Subcutaneous abdominal adipose tissue (tissue), 5 donors: Measurements from ENCODE around the gene VAV3.

Source experiments
- H3K27ac ChIP-seq: one replicate; pipeline ENCODE4 v1.7.0; 2013; ENCODE audit warnings: low read depth, mild to moderate bottlenecking, inconsistent platforms, low read length, moderate library complexity
- H3K27me3 ChIP-seq, 5 donors: one replicate each; pipeline ENCODE4 v1.7.0; 2013; ENCODE audit warnings: low read length in 5 of 5, inconsistent platforms in 1 of 5; ENCODE audit not compliant: control insufficient read depth in 5 of 5, insufficient read depth in 4 of 5
- H3K36me3 ChIP-seq, 5 donors: one replicate each; pipeline ENCODE4 v1.7.0; 2013; ENCODE audit warnings: low read length in 5 of 5; ENCODE audit not compliant: control insufficient read depth in 5 of 5, insufficient read depth in 5 of 5
- H3K4me1 ChIP-seq, 5 donors: one replicate each; pipeline ENCODE4 v1.7.0; 2013; ENCODE audit warnings: low read length in 5 of 5, mild to moderate bottlenecking in 3 of 5, moderate library complexity in 1 of 5; ENCODE audit not compliant: control insufficient read depth in 5 of 5, insufficient read depth in 5 of 5
- H3K4me3 ChIP-seq, 5 donors: one replicate each; pipeline ENCODE4 v1.7.0; 2013; ENCODE audit warnings: low read length in 5 of 5, low read depth in 1 of 5
- H3K9ac ChIP-seq, 5 donors: one replicate each; pipeline ENCODE4 v1.7.0; 2013; ENCODE audit warnings: low read length in 5 of 5, mild to moderate bottlenecking in 4 of 5, moderate library complexity in 3 of 5
- H3K9me3 ChIP-seq, 5 donors: one replicate each; pipeline ENCODE4 v1.7.0; 2013; ENCODE audit warnings: low read length in 5 of 5; ENCODE audit not compliant: control insufficient read depth in 5 of 5
- donor health status: healthy.
- donor health status: healthy.
- donor health status: healthy.
- donor health status: healthy.
- donor health status: healthy.

VAV3 gene

GRCh38 chr1:107535091-107535490 lies 429.9 kb downstream of the VAV3 start:
- Histone ChIP-seq H3K9me3 (no peaks in the 10 kb centered on the region), H3K36me3 (no peaks in the 10 kb centered on the region), H3K4me3 (peak overlapping the region in 1 of 5 donors; percentile 11), H3K4me1 (peaks cover 0 to 4% (median 0%) of the 10 kb centered on the region in 5 donors), H3K9ac (no peak overlapping the region), H3K27ac (no peak overlapping the region), H3K27me3 (peaks cover 0 to 2% (median 0%) of the 10 kb centered on the region in 5 donors)

- Histone ChIP-seq H3K9ac (no peak overlapping the region), H3K27me3 (peaks cover 0 to 2% (median 0%) of the 10 kb centered on the region in 5 donors), H3K9me3 (no peaks in the 10 kb centered on the region), H3K27ac (no peak overlapping the region), H3K36me3 (no peaks in the 10 kb centered on the region), H3K4me1 (peaks cover 0 to 4% (median 0%) of the 10 kb centered on the region in 5 donors), H3K4me3 (no peak overlapping the region)
Observed at GRCh38 chr1:107534632-107535031, 430.3 kb downstream of the VAV3 start.

- Histone ChIP-seq H3K9me3 (no peaks in the 10 kb centered on the region), H3K36me3 (no peaks in the 10 kb centered on the region), H3K27me3 (peaks cover 0 to 2% (median 0%) of the 10 kb centered on the region in 5 donors), H3K4me3 (no peak overlapping the region), H3K4me1 (peaks cover 0 to 4% (median 0%) of the 10 kb centered on the region in 5 donors), H3K9ac (no peak overlapping the region), H3K27ac (no peak overlapping the region)
Observed at GRCh38 chr1:107533436-107533835, 431.5 kb downstream of the VAV3 start.

- Histone ChIP-seq H3K4me1 (peaks cover 0 to 4% (median 0%) of the 10 kb centered on the region in 5 donors), H3K27ac (no peak overlapping the region)
Observed at GRCh38 chr1:107532318-107532717, 432.7 kb downstream of the VAV3 start.

GRCh38 chr1:107531065-107531908 lies 433.7 kb downstream of the VAV3 start:
- peaks cover 0 to 2% (median 0%) of the 10 kb centered on the region in 5 donors for H3K4me1 ChIP-seq
- H3K27me3 ChIP-seq, result peaks cover 0 to 2% (median 0%) of the 10 kb centered on the region in 5 donors
- H3K36me3 ChIP-seq, result no peaks in the 10 kb centered on the region
- no peak overlapping the region for H3K4me3 ChIP-seq
- H3K27ac ChIP-seq, result no peak overlapping the region
- H3K9me3 ChIP-seq, result no peaks in the 10 kb centered on the region
- no peak overlapping the region for H3K9ac ChIP-seq

More at GRCh38 chr1:107532318-107532717, 432.7 kb downstream of the VAV3 start:
- H3K27me3 ChIP-seq, result peaks cover 0 to 2% (median 0%) of the 10 kb centered on the region in 5 donors
- H3K9me3 ChIP-seq, result no peaks in the 10 kb centered on the region
- no peak overlapping the region for H3K9ac ChIP-seq
- H3K36me3 ChIP-seq, result no peaks in the 10 kb centered on the region
- H3K4me3 ChIP-seq, result no peak overlapping the region

- Histone ChIP-seq H3K4me3 (no peak overlapping the region), H3K36me3 (no peaks in the 10 kb centered on the region), H3K27me3 (peaks cover 0 to 2% (median 0%) of the 10 kb centered on the region in 5 donors), H3K4me1 (no peaks in the 10 kb centered on the region), H3K9me3 (no peaks in the 10 kb centered on the region), H3K27ac (no peak overlapping the region), H3K9ac (no peak overlapping the region)
Observed at GRCh38 chr1:107530543-107530942, 434.4 kb downstream of the VAV3 start.

- H3K27me3 ChIP-seq, result peaks cover 0 to 2% (median 0%) of the 10 kb centered on the region in 5 donors
- H3K27ac ChIP-seq, result no peak overlapping the region
- no peaks in the 10 kb centered on the region for H3K4me1 ChIP-seq
- H3K9me3 ChIP-seq, result no peaks in the 10 kb centered on the region
- no peaks in the 10 kb centered on the region for H3K36me3 ChIP-seq
- H3K9ac ChIP-seq, result no peak overlapping the region
- H3K4me3 ChIP-seq, result no peak overlapping the region
Observed at GRCh38 chr1:107529511-107530149, 435.4 kb downstream of the VAV3 start.

- H3K4me3 ChIP-seq, result no peak overlapping the region
- H3K27me3 ChIP-seq, result peaks cover 0 to 2% (median 0%) of the 10 kb centered on the region in 5 donors
- H3K9ac ChIP-seq, result no peak overlapping the region
- no peaks in the 10 kb centered on the region for H3K9me3 ChIP-seq
- no peaks in the 10 kb centered on the region for H3K36me3 ChIP-seq
- H3K4me1 ChIP-seq, result peaks cover 0 to 7% (median 0%) of the 10 kb centered on the region in 5 donors
- H3K27ac ChIP-seq, result no peak overlapping the region
Observed at GRCh38 chr1:107526524-107527198, 438.3 kb downstream of the VAV3 start.

- Histone ChIP-seq H3K27me3 (peaks cover 0 to 2% (median 0%) of the 10 kb centered on the region in 5 donors), H3K9me3 (no peaks in the 10 kb centered on the region), H3K9ac (no peak overlapping the region), H3K4me1 (peaks cover 0 to 7% (median 0%) of the 10 kb centered on the region in 5 donors), H3K27ac (no peak overlapping the region), H3K4me3 (no peak overlapping the region), H3K36me3 (no peaks in the 10 kb centered on the region)
Observed at GRCh38 chr1:107525961-107526360, 439.0 kb downstream of the VAV3 start.
